Dermis microvascular lymphatic vessel endothelial cell (primary cell): ENCODE results near the gene HACD1. TPM values are rescaled to one million over a fixed set of nuclear protein-coding genes. Genes with fewer than 3 reads are reported as not detected.
A peak's percentile ranks its signal among the peaks of the same experiment; 100 is the strongest.

Experiments used
- DNase-seq, 2 donors: peaks; one replicate each; pipeline versions ENCODE4 v3.0.0 to v3.0.0-alpha.2; 2010; ENCODE audit warnings: low read depth in 2 of 2
- total RNA-seq: library from RNA; depleted of rRNA; stranded (reverse); fragments of >200 nt; gene quantifications from 2 replicates; pipeline ENCODE4 v1.2.1, GENCODE V29; 2014

Gene HACD1, protein sequence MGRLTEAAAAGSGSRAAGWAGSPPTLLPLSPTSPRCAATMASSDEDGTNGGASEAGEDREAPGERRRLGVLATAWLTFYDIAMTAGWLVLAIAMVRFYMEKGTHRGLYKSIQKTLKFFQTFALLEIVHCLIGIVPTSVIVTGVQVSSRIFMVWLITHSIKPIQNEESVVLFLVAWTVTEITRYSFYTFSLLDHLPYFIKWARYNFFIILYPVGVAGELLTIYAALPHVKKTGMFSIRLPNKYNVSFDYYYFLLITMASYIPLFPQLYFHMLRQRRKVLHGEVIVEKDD
- total RNA-seq = 12.9 and 19.3 TPM in 2 replicates

DNA sequence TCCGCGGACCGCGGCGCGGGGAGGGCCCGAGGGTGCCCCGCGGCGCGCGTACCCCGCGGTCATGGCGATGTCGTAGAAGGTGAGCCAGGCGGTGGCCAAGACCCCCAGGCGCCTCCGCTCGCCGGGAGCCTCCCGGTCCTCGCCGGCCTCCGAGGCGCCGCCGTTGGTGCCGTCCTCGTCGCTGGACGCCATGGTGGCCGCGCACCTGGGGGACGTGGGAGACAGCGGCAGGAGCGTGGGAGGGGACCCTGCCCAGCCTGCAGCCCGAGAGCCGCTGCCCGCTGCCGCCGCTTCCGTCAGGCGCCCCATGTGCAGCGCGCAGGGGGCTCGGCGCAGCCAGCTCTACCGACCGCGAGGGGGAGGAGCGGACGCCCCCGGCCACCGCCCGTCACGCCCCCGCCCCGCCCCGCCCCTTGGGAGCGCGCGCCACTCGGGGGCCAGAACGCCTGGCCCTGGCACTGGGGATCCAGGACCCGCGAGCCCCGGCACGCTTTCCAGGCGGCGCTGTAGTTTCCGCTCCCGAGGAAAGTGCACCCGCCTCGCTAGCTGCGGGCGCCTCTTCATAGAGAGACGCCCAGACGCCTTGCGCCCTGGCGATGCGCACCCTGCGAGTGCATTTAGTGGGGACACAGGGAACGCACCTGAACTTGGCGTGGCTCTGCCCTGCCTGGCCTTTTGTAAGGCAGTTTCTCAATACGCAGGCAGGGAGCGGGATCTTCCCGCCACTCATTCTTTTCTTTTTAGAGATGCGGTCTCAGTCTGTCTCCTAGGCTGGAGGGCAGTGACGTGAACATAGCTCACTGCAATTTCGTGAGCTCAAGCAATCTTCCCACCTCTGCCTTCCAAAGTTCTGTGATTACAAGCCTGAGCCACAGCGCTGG, at the start of gene HACD1:
Gene HACD1, minus strand, starts transcription at position 344 of the 881 bp plus-strand sequence. Its CDS starts 35 bp downstream, at position 309.
- peak in 1 of 2 donors; percentile 75 for DNase-seq

GRCh38 chr10:17665747-17666146, 48.6 kb upstream of the HACD1 start:
- DNase-seq = peak; percentile 7 to 77

DNA sequence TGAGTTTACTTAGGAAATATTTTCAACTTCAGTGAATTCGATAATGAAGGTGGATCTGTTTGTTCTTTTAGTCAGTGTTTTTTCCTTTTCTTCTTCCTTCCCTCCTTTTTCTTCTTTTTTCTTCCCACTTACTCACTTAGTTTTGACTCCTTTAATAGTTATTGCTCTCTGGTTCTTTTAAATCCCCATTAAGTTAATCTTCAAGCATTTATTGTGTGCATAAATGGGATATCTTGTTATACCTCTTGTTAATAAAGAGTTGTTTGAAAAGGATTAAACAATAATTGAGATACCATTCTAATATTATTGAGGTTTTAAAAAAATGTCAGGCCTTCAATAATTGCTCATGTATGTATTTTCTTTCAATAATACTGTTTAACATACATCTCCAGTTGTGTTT, 46.3 kb upstream of the HACD1 start:
- DNase-seq = no peak

- no peak for DNase-seq
Measured at GRCh38 chr10:17662193-17663138, 45.3 kb upstream of the HACD1 start.

- DNase-seq = no peak
Measured at GRCh38 chr10:17661510-17661909, 44.3 kb upstream of the HACD1 start.

- no peak for DNase-seq
Measured at GRCh38 chr10:17660921-17661320, 43.7 kb upstream of the HACD1 start.

- DNase-seq = no peak
Measured at GRCh38 chr10:17659365-17659764, 42.2 kb upstream of the HACD1 start.

DNA sequence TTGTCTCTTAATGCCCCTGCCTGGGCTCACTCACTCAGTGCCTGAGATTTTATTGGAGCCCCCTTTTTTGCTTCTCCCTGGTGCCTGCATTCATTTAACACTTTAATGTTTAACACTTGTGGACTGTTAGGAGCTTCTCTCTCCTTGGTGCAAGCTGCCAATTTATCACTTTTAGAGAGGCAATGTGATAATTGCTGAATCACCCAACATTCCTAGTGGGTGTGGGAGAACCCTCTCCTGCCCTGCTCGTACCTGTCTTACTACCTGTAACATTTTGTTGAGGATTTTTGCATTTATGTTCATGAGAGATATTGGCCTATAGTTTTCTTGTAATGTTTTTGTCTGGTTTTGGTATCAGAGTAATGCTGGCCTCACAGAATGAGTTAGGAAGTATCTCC, 39.9 kb upstream of the HACD1 start:
- no peak for DNase-seq

DNA sequence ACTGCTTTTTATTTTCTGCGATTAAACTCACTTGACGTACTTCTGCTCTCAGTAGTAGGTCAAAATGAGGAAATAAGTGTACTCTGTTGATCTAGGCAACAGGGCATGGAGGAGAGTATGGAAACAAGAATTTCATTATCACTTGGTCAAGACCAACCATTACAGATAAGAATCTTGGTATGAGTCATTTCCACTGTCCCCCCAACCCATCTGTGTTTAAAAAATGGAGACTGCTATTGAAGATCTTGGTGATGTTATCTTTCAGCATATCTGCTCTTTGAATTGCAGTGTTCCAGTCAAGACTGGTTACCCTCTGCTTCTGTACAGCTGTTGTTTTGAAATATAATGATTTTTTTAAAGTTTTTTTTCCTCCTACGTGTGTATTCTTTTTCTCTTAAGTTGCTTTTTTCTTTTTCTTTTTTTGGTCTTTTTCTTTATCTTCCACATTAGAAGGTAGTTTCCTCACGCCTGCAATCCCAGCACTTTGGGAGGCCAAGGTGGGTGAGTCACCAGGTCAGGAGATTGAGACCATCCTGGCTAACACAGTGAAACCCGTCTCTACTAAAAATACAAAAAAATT, 38.5 kb upstream of the HACD1 start:
- peak in 1 of 2 donors; percentile 57 for DNase-seq

DNA sequence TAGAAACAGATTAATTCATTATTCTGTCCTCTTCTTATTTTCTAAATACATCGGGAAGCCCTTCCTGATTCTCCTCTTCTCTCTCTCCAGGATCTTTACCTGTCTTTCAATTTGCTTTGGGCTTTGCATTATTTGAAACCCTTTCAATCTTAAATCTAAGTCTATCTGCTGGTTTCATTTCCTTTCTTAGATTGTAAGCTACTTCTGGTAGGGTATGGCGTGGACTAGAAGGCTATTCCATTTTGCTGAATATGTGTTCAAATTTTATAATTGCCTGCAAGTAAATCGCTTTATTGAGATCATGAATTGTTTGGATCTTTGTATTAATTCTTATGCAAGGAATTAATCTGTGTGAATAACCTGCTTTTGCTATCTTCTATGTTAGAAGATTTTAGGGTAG, 37.8 kb upstream of the HACD1 start:
- no peak for DNase-seq

DNA sequence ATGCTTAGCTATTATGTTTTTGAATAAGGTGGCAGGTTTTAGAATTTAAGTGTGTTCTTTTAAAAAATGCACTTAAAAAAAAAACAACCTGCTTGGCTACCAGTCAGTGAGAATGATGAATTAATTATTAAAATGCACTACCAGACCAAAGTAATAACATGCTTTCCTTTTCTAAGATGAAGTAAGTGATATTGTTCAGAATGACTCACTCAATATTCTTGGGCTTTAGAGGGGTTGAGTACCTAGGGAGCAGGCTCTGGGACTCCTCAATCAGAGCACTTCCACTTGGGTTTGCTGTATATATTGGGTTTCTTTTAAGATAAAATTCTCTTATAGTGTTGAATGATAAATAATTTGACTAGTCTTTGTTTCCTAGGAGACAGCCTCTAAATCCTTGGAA, 35.4 kb upstream of the HACD1 start:
- DNase-seq = no peak

- no peak for DNase-seq
Measured at GRCh38 chr10:17651896-17652295, 34.7 kb upstream of the HACD1 start.

GRCh38 chr10:17650416-17650815, 33.2 kb upstream of the HACD1 start:
- no peak for DNase-seq

- DNase-seq = no peak
Measured at GRCh38 chr10:17649836-17650235, 32.7 kb upstream of the HACD1 start.

- DNase-seq = no peak
Measured at GRCh38 chr10:17649052-17649451, 31.9 kb upstream of the HACD1 start.

- DNase-seq = no peak
Measured at GRCh38 chr10:17648243-17649035, 31.3 kb upstream of the HACD1 start.

GRCh38 chr10:17647326-17647725, 30.2 kb upstream of the HACD1 start:
- no peak for DNase-seq

- peak in 1 of 2 donors; percentile 65 for DNase-seq
Measured at GRCh38 chr10:17645621-17646345, 28.6 kb upstream of the HACD1 start.

DNA sequence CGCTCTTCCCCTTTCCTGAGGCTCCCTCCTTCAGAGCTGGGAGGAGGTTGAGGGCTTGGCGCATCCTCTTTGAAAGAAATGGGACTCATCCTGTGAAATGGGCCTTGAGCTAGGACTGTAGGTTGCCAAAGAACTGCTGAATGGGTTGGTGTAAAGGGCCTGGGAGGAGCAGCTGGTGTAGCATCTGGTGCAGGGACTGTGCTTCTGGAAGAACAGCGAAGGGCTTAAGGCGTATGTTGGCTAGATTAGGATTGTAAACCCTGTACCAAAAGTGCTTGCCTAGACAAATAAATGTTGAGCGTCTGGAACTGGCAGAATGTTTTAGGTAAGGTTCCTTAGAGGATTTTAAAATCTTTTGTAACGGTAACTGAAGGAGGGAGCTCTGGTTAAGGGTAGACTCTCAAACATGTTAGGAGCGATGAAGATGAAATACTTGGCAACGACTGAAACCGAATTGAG, 27.3 kb upstream of the HACD1 start:
- peak; percentile 7 to 49 for DNase-seq
